ENCODE measurements around the gene CHN2.
A peak's percentile ranks its signal among the peaks of the same experiment; 100 is the strongest.

CHN2 gene

GRCh38 chr7:29194594-29195427 lies at the start of gene CHN2:
CHN2 (plus strand) TSS chr7:29194775.
- H3K9ac ChIP-seq (ENCODE audit: low read length), result peak within 1 kb of the TSS; percentile 71
- H3K36me3 ChIP-seq (ENCODE audit: control insufficient read depth, insufficient read depth, low read length), result no peaks in the 10 kb centered on the region
- H3K9me3 ChIP-seq (ENCODE audit: control insufficient read depth, low read length), result no peaks in the 10 kb centered on the region
- H3K4me3 ChIP-seq (ENCODE audit: low read length), result peak within 1 kb of the TSS; percentile 60
- peaks cover 11% of the 10 kb centered on the region for H3K27me3 ChIP-seq (ENCODE audit: control insufficient read depth, insufficient read depth, low read length)
- H3K4me1 ChIP-seq (ENCODE audit: control insufficient read depth, insufficient read depth, low read length), result peaks cover 13% of the 10 kb centered on the region

GRCh38 chr7:29145553-29146056 lies 49.0 kb upstream of the CHN2 start:
- H3K9ac ChIP-seq (ENCODE audit: low read length), result no peak overlapping the region

DNA sequence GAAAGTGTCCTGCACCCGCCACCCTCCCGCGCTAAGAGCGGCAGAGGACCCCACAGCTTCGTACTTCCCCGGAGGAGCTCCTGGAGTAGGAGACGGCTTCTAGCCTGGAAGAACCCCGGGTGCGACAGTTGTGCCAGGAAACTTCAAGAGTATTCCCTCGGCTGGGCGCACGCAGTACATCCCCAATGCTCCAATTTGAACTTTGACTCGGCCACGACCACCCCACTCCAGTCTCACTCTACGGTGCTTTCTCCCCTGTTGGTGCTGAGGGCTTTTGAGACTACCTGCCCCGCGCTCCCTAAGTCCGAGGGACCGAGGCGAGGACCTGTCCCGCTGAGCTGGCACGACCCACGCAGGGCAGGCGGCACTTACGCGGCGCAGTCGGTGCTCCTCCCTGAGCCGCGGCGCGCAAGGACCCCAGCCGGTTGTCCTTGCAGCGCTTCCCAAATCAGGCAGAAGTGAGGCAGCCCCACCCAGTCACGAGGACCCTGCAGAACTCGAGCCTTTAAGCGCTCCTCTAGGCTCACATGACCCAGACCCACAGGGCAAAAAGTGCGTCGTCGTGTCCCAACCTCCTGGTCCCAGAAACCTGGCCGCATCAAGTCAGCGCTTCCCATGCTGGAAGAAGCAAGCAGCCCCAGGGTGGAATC lies 48.4 kb upstream of the CHN2 start, which contains the start of gene CPVL:
CPVL (minus strand) TSS at position 481 of the 650 bp plus-strand sequence. CDS start 25,476 bp downstream, outside the sequence.
- Histone ChIP-seq H3K36me3 (ENCODE audit: control insufficient read depth, insufficient read depth, low read length) (no peaks in the 10 kb centered on the region), H3K27me3 (ENCODE audit: control insufficient read depth, insufficient read depth, low read length) (peaks cover 24% of the 10 kb centered on the region), H3K4me1 (ENCODE audit: control insufficient read depth, insufficient read depth, low read length) (peaks cover 11% of the 10 kb centered on the region), H3K9ac (ENCODE audit: low read length) (no peak within 1 kb of the TSS), H3K4me3 (ENCODE audit: low read length) (peak within 1 kb of the TSS; percentile 20), H3K9me3 (ENCODE audit: control insufficient read depth, low read length) (no peaks in the 10 kb centered on the region)

More at GRCh38 chr7:29145553-29146056, 49.0 kb upstream of the CHN2 start:
- Histone ChIP-seq H3K27me3 (ENCODE audit: control insufficient read depth, insufficient read depth, low read length) (peaks cover 24% of the 10 kb centered on the region), H3K4me1 (ENCODE audit: control insufficient read depth, insufficient read depth, low read length) (peaks cover 11% of the 10 kb centered on the region), H3K4me3 (ENCODE audit: low read length) (peak overlapping the region; percentile 20), H3K36me3 (ENCODE audit: control insufficient read depth, insufficient read depth, low read length) (no peaks in the 10 kb centered on the region), H3K9me3 (ENCODE audit: control insufficient read depth, low read length) (no peaks in the 10 kb centered on the region)

DNA sequence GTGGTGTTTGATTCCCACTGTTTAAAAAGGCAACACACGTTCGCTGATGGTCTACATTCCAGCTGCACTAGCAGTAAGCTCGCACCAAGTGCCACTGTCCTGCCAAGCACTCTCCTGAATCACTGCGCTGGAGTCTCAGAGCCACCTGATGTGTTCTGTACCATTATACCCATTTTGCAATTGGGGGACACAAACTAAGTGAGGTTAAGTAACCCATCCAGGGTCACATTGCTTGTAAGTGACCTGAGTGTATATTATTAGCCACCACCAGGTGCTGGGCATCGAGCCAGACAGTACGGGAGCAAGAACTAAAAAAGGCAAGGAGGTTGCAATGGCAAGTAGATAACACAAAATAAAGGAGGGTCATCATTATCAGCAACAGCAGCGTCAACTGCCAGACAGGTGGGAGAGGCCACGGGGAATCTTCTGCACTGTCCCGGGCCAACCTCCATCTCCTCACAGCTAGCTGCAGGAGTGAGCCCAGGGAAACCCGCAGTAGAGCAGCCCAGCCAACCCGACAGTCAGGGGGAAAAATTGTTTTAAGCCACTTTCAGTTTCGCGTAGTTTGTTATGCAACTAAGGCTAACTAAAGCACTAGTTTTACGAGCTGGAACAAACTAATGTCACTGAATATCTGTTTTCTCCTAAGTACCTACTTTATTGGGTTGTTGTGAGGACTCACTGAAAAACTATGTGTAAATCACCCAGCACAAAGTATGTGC lies 47.5 kb upstream of the CHN2 start:
- Histone ChIP-seq H3K4me1 (ENCODE audit: control insufficient read depth, insufficient read depth, low read length) (peaks cover 11% of the 10 kb centered on the region), H3K4me3 (ENCODE audit: low read length) (no peak overlapping the region), H3K27me3 (ENCODE audit: control insufficient read depth, insufficient read depth, low read length) (peaks cover 24% of the 10 kb centered on the region), H3K9ac (ENCODE audit: low read length) (no peak overlapping the region), H3K36me3 (ENCODE audit: control insufficient read depth, insufficient read depth, low read length) (no peaks in the 10 kb centered on the region), H3K9me3 (ENCODE audit: control insufficient read depth, low read length) (no peaks in the 10 kb centered on the region)

- H3K4me1 ChIP-seq (ENCODE audit: control insufficient read depth, insufficient read depth, low read length), result peaks cover 11% of the 10 kb centered on the region
- H3K27me3 ChIP-seq (ENCODE audit: control insufficient read depth, insufficient read depth, low read length), result peaks cover 24% of the 10 kb centered on the region
- H3K9me3 ChIP-seq (ENCODE audit: control insufficient read depth, low read length), result no peaks in the 10 kb centered on the region
- no peak overlapping the region for H3K9ac ChIP-seq (ENCODE audit: low read length)
- H3K36me3 ChIP-seq (ENCODE audit: control insufficient read depth, insufficient read depth, low read length), result no peaks in the 10 kb centered on the region
- no peak overlapping the region for H3K4me3 ChIP-seq (ENCODE audit: low read length)
Observed at GRCh38 chr7:29147821-29148220, 46.8 kb upstream of the CHN2 start.

GRCh38 chr7:29149036-29149435 lies 45.5 kb upstream of the CHN2 start:
- H3K4me3 ChIP-seq (ENCODE audit: low read length), result no peak overlapping the region
- peaks cover 11% of the 10 kb centered on the region for H3K4me1 ChIP-seq (ENCODE audit: control insufficient read depth, insufficient read depth, low read length)
- no peaks in the 10 kb centered on the region for H3K9me3 ChIP-seq (ENCODE audit: control insufficient read depth, low read length)
- no peaks in the 10 kb centered on the region for H3K36me3 ChIP-seq (ENCODE audit: control insufficient read depth, insufficient read depth, low read length)
- H3K27me3 ChIP-seq (ENCODE audit: control insufficient read depth, insufficient read depth, low read length), result peaks cover 24% of the 10 kb centered on the region
- H3K9ac ChIP-seq (ENCODE audit: low read length), result no peak overlapping the region

DNA sequence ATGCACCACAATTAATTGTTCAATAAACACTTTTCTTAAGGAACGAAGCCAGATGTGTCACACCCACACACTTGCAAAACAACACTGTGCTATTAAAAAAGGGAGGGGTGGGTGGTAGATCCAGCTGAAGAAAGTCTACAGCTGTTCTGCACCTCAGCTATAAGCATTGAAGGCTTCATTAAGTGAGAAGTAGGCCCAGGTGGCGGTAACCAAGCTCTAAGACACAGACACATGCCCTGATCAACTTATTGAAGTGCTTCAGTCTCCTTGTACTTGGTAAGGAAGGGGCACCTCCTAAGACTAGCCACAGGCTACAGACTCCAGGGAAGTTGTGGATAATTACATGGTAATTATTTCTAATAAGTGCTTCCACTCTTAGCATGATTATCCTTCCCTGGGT lies 43.7 kb upstream of the CHN2 start:
- H3K4me3 ChIP-seq (ENCODE audit: low read length), result no peak overlapping the region

DNA sequence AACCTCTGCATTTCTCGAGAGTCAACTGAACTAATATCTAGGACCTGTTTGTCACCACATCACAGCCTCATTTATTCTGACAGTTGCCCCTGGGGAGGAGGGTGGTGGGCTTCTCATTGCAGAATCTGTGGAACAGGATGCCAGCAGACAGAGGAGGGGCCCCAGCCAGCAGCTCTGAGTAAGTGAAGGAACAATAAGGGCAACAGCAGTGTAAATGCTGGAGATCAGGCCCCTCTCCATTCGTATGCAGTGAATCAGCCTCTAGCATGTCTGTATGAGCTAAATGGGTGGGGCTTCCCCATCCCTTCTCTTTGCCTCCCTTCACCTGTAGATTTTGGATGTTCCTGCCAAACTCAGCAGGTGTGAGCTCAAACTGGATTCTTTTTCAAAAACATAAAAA lies 40.5 kb upstream of the CHN2 start:
- Histone ChIP-seq H3K4me1 (ENCODE audit: control insufficient read depth, insufficient read depth, low read length) (no peaks in the 10 kb centered on the region), H3K9ac (ENCODE audit: low read length) (no peak overlapping the region), H3K4me3 (ENCODE audit: low read length) (no peak overlapping the region), H3K36me3 (ENCODE audit: control insufficient read depth, insufficient read depth, low read length) (no peaks in the 10 kb centered on the region), H3K27me3 (ENCODE audit: control insufficient read depth, insufficient read depth, low read length) (no peaks in the 10 kb centered on the region), H3K9me3 (ENCODE audit: control insufficient read depth, low read length) (no peaks in the 10 kb centered on the region)

More for the DNA sequence above, 43.7 kb upstream of the CHN2 start:
- peaks cover 15% of the 10 kb centered on the region for H3K27me3 ChIP-seq (ENCODE audit: control insufficient read depth, insufficient read depth, low read length)
- peaks cover 10% of the 10 kb centered on the region for H3K4me1 ChIP-seq (ENCODE audit: control insufficient read depth, insufficient read depth, low read length)
- no peaks in the 10 kb centered on the region for H3K36me3 ChIP-seq (ENCODE audit: control insufficient read depth, insufficient read depth, low read length)
- H3K9ac ChIP-seq (ENCODE audit: low read length), result no peak overlapping the region
- H3K9me3 ChIP-seq (ENCODE audit: control insufficient read depth, low read length), result no peaks in the 10 kb centered on the region

GRCh38 chr7:29156907-29157452 lies 37.6 kb upstream of the CHN2 start:
- no peak overlapping the region for H3K9ac ChIP-seq (ENCODE audit: low read length)
- no peaks in the 10 kb centered on the region for H3K27me3 ChIP-seq (ENCODE audit: control insufficient read depth, insufficient read depth, low read length)
- H3K36me3 ChIP-seq (ENCODE audit: control insufficient read depth, insufficient read depth, low read length), result no peaks in the 10 kb centered on the region
- no peaks in the 10 kb centered on the region for H3K9me3 ChIP-seq (ENCODE audit: control insufficient read depth, low read length)
- no peaks in the 10 kb centered on the region for H3K4me1 ChIP-seq (ENCODE audit: control insufficient read depth, insufficient read depth, low read length)
- H3K4me3 ChIP-seq (ENCODE audit: low read length), result no peak overlapping the region

GRCh38 chr7:29158795-29159423 lies 35.7 kb upstream of the CHN2 start:
- no peak overlapping the region for H3K9ac ChIP-seq (ENCODE audit: low read length)
- no peaks in the 10 kb centered on the region for H3K27me3 ChIP-seq (ENCODE audit: control insufficient read depth, insufficient read depth, low read length)
- H3K36me3 ChIP-seq (ENCODE audit: control insufficient read depth, insufficient read depth, low read length), result no peaks in the 10 kb centered on the region

DNA sequence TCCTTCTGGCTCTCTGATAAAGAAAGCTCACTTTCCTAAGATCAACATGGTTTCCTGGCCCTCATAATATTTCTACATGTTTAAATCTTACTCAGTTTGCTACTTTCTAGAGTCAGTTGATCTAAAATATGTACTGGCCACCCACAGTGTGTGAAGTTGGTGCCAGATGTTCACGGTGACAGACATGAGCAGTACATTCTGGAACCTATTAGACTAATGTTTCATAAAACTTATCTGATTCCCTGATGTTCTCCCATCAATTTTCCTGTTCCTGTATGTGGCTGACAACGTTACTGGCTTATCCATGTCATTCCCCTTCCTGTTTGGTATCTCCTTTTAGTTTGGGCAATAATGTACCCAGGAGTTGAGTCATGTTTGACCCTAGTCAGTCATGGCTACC lies 34.5 kb upstream of the CHN2 start:
- Histone ChIP-seq H3K4me3 (ENCODE audit: low read length) (no peak overlapping the region), H3K9me3 (ENCODE audit: control insufficient read depth, low read length) (no peaks in the 10 kb centered on the region), H3K4me1 (ENCODE audit: control insufficient read depth, insufficient read depth, low read length) (no peaks in the 10 kb centered on the region), H3K27me3 (ENCODE audit: control insufficient read depth, insufficient read depth, low read length) (no peaks in the 10 kb centered on the region), H3K9ac (ENCODE audit: low read length) (no peak overlapping the region), H3K36me3 (ENCODE audit: control insufficient read depth, insufficient read depth, low read length) (no peaks in the 10 kb centered on the region)

More at GRCh38 chr7:29158795-29159423, 35.7 kb upstream of the CHN2 start:
- Histone ChIP-seq H3K9me3 (ENCODE audit: control insufficient read depth, low read length) (no peaks in the 10 kb centered on the region), H3K4me1 (ENCODE audit: control insufficient read depth, insufficient read depth, low read length) (no peaks in the 10 kb centered on the region), H3K4me3 (ENCODE audit: low read length) (no peak overlapping the region)
